Colonic mucosa (tissue), 4 donors: Measurements from ENCODE around the gene PIK3IP1. TPM values are rescaled to one million over a fixed set of nuclear protein-coding genes. Genes with fewer than 3 reads are reported as not detected.

Experiments used
- DNase-seq: peaks from one replicate; pipeline ENCODE4 v3.0.0-alpha.2; 2020
- H3K27ac ChIP-seq: fragments of 200-600 bp; one replicate; pipeline ENCODE4 v1.8.0; 2021
- H3K27me3 ChIP-seq: fragments of 200-600 bp; one replicate; pipeline ENCODE4 v1.8.0; 2021
- H3K36me3 ChIP-seq: fragments of 200-600 bp; one replicate; pipeline ENCODE4 v1.8.0; 2021
- H3K4me1 ChIP-seq: fragments of 200-600 bp; one replicate; pipeline ENCODE4 v1.8.0; 2021; ENCODE audit warnings: mild to moderate bottlenecking
- H3K4me3 ChIP-seq: fragments of 200-600 bp; one replicate; pipeline ENCODE4 v1.8.0; 2021
- H3K9ac ChIP-seq, 2 donors: one replicate each; pipeline ENCODE4 v1.7.0; 2013; ENCODE audit warnings: control low read depth in 2 of 2, low read depth in 2 of 2, low read length in 2 of 2
- H3K9me3 ChIP-seq: fragments of 200-600 bp; one replicate; pipeline ENCODE4 v1.8.0; 2021
- CTCF ChIP-seq: fragments of 200-600 bp; IDR thresholded peaks from one replicate; pipeline ENCODE4 v1.8.0; 2022; ENCODE audit warnings: antibody characterized with exemption, mild to moderate bottlenecking
- intact Hi-C: fragments of 100-400 bp; cut with DNase I; formaldehyde crosslinking; loops from one replicate; pipeline ENCODE4 v1.14.1; 2022
- total RNA-seq, 2 donors: library from RNA; stranded (reverse); fragmentation: NEBNext Ultra II Directional in 1 of 2; extraction: Animal tissue kit (Norgen Biotek cat#: 25700) in 1 of 2; gene quantifications; one replicate each; pipeline ENCODE4 v1.2.1, GENCODE V29; 2021
- donor health status: healthy.
- donor health status: DM: no; HTN: no; CAD: no.
- donor health status: DM: no; HTN: no; CAD: no.

Gene PIK3IP1
- 10 to 100 TPM in 1 of 2 donors, 1 to 10 TPM in 1; 8.4 to 15.1 TPM for total RNA-seq

- no peaks in the 10 kb centered on the region for H3K9me3 ChIP-seq
- H3K27me3 ChIP-seq = no peaks in the 10 kb centered on the region
- peak within 1 kb of the TSS; percentile 96 to 99 for H3K9ac ChIP-seq
- H3K27ac ChIP-seq = peak within 1 kb of the TSS; percentile 98
- H3K4me3 ChIP-seq = peak within 1 kb of the TSS; percentile 75
- intact Hi-C loops = no loop called here
- peak; percentile 39 for TF ChIP-seq CTCF
- peaks cover 13% of the 10 kb centered on the region for H3K4me1 ChIP-seq
- no peaks in the 10 kb centered on the region for H3K36me3 ChIP-seq
- peak; percentile 95 for DNase-seq
Measured at GRCh38 chr22:31292236-31292989, at the start of gene PIK3IP1. TSS of gene PIK3IP1 (minus strand) at chr22:31292488. CDS start at chr22:31292344, 144 bp downstream.

- H3K36me3 ChIP-seq = no peaks in the 10 kb centered on the region
- H3K9me3 ChIP-seq = no peaks in the 10 kb centered on the region
- H3K27me3 ChIP-seq = no peaks in the 10 kb centered on the region
- TF ChIP-seq CTCF = no peak
- no peak overlapping the region for H3K4me3 ChIP-seq
- DNase-seq = no peak
- H3K4me1 ChIP-seq = peaks cover 27% of the 10 kb centered on the region
- H3K9ac ChIP-seq = no peak overlapping the region
- no peak overlapping the region for H3K27ac ChIP-seq
- intact Hi-C loops = no loop called here
Measured at GRCh38 chr22:31341386-31342088, 49.2 kb upstream of the PIK3IP1 start.

GRCh38 chr22:31340765-31341247, 48.5 kb upstream of the PIK3IP1 start:
- H3K4me3 ChIP-seq = no peak overlapping the region
- H3K36me3 ChIP-seq = no peaks in the 10 kb centered on the region

GRCh38 chr22:31340360-31340759, 48.1 kb upstream of the PIK3IP1 start:
- Histone ChIP-seq H3K4me1 (peaks cover 27% of the 10 kb centered on the region), H3K27me3 (no peaks in the 10 kb centered on the region), H3K36me3 (no peaks in the 10 kb centered on the region), H3K9ac (no peak overlapping the region), H3K27ac (no peak overlapping the region), H3K4me3 (no peak overlapping the region), H3K9me3 (no peaks in the 10 kb centered on the region)
- DNase-seq = no peak
- intact Hi-C loops = no loop called here
- no peak for TF ChIP-seq CTCF

More at GRCh38 chr22:31340765-31341247, 48.5 kb upstream of the PIK3IP1 start:
- DNase-seq = no peak
- intact Hi-C loops = no loop called here
- Histone ChIP-seq H3K9ac (no peak overlapping the region), H3K27me3 (no peaks in the 10 kb centered on the region), H3K9me3 (no peaks in the 10 kb centered on the region), H3K27ac (no peak overlapping the region), H3K4me1 (peaks cover 27% of the 10 kb centered on the region)
- no peak for TF ChIP-seq CTCF

- H3K27me3 ChIP-seq = no peaks in the 10 kb centered on the region
- no peak for TF ChIP-seq CTCF
- peaks cover 17% of the 10 kb centered on the region for H3K4me1 ChIP-seq
- H3K4me3 ChIP-seq = no peak overlapping the region
- no peak overlapping the region for H3K27ac ChIP-seq
- H3K9ac ChIP-seq = peak overlapping the region in 1 of 2 donors; percentile 17
- no peak for DNase-seq
- H3K9me3 ChIP-seq = no peaks in the 10 kb centered on the region
- H3K36me3 ChIP-seq = no peaks in the 10 kb centered on the region
- intact Hi-C loops = no loop called here
Measured at GRCh38 chr22:31339148-31339832, 47.0 kb upstream of the PIK3IP1 start.
